Liver (tissue), 9 donors: ENCODE measurements around the gene TEX55. TPM values are rescaled to one million over a fixed set of nuclear protein-coding genes. Genes with fewer than 3 reads are reported as not detected.

ENCODE experiments used
- DNase-seq: peaks from one replicate; pipeline ENCODE4 v3.0.0-alpha.2; 2017; ENCODE audit warnings: low spot score
- H3K27ac ChIP-seq, 2 donors: one replicate each; pipeline ENCODE4 v1.7.0; 2013; ENCODE audit warnings: inconsistent platforms in 2 of 2, low read length in 2 of 2, control low read depth in 1 of 2, low read depth in 1 of 2, mild to moderate bottlenecking in 1 of 2
- H3K27me3 ChIP-seq, 4 donors: one replicate each; pipeline versions ENCODE4 v1.6.1 to v1.7.0; 2013; ENCODE audit warnings: low read length in 3 of 4, inconsistent platforms in 1 of 4, mild to moderate bottlenecking in 1 of 4, moderate library complexity in 1 of 4; ENCODE audit not compliant: control insufficient read depth in 4 of 4, insufficient read depth in 4 of 4
- H3K36me3 ChIP-seq, 4 donors: one replicate each; pipeline versions ENCODE4 v1.6.1 to v1.7.0; 2013; ENCODE audit warnings: low read length in 3 of 4, mild to moderate bottlenecking in 3 of 4, low read depth in 1 of 4, moderate library complexity in 1 of 4; ENCODE audit not compliant: control insufficient read depth in 4 of 4, insufficient read depth in 3 of 4
- H3K4me1 ChIP-seq, 4 donors: one replicate each; pipeline versions ENCODE4 v1.6.1 to v1.7.0; 2013; ENCODE audit warnings: low read length in 3 of 4, mild to moderate bottlenecking in 3 of 4, moderate library complexity in 1 of 4; ENCODE audit not compliant: control insufficient read depth in 4 of 4, insufficient read depth in 4 of 4
- H3K4me3 ChIP-seq, 3 donors: one replicate each; pipeline versions ENCODE4 v1.6.1 to v1.7.0; 2013; ENCODE audit warnings: low read length in 3 of 3, control low read depth in 1 of 3, low read depth in 1 of 3, mild to moderate bottlenecking in 1 of 3
- H3K9ac ChIP-seq, 2 donors: one replicate each; pipeline ENCODE4 v1.7.0; 2013; ENCODE audit warnings: low read length in 2 of 2, mild to moderate bottlenecking in 2 of 2, moderate library complexity in 2 of 2, control low read depth in 1 of 2, low read depth in 1 of 2
- H3K9me3 ChIP-seq, 4 donors: one replicate each; pipeline versions ENCODE4 v1.6.1 to v1.7.0; 2013; ENCODE audit warnings: low read length in 3 of 4; ENCODE audit not compliant: control insufficient read depth in 4 of 4
- ATF3 ChIP-seq: IDR thresholded peaks from 2 replicates; pipeline ENCODE4 v1.6.1; 2016; ENCODE audit warnings: antibody characterized with exemption
- CTCF ChIP-seq: fragments of 150-350 bp; IDR thresholded peaks from 2 replicates; pipeline ENCODE4 v1.5.1; 2017; ENCODE audit warnings: improper control_type of control experiment, low read depth, low read length; ENCODE audit not compliant: missing input control
- EGR1 ChIP-seq, 2 donors: IDR thresholded peaks; 2 replicates each; pipeline ENCODE4 v1.6.1; 2016 to 2018; ENCODE audit warnings: antibody characterized with exemption in 2 of 2, low read depth in 2 of 2
- FOXA1 ChIP-seq: IDR thresholded peaks from 2 replicates; pipeline ENCODE4 v1.6.1; 2016; ENCODE audit warnings: antibody characterized with exemption
- FOXA2 ChIP-seq: IDR thresholded peaks from 2 replicates; pipeline ENCODE4 v1.6.1; 2016; ENCODE audit warnings: antibody characterized with exemption
- GABPA ChIP-seq, 2 donors: IDR thresholded peaks in 1 of 2; conservative IDR thresholded peaks in 1 of 2; 2 replicates each; pipeline ENCODE4 v1.6.1; 2016; ENCODE audit warnings: antibody characterized with exemption in 2 of 2, mild to moderate bottlenecking in 1 of 2, moderate library complexity in 1 of 2
- HNF4A ChIP-seq, 2 donors: conservative IDR thresholded peaks; 2 replicates each; pipeline ENCODE4 v1.6.1; 2016; ENCODE audit warnings: antibody characterized with exemption in 2 of 2, mild to moderate bottlenecking in 2 of 2
- HNF4G ChIP-seq: IDR thresholded peaks from 2 replicates; pipeline ENCODE4 v1.6.1; 2016; ENCODE audit warnings: antibody characterized with exemption
- JUND ChIP-seq, 2 donors: IDR thresholded peaks; 2 replicates each; pipeline ENCODE4 v1.6.1; 2016; ENCODE audit warnings: antibody characterized with exemption in 2 of 2
- MAX ChIP-seq: IDR thresholded peaks from 2 replicates; pipeline ENCODE4 v1.6.1; 2016; ENCODE audit warnings: antibody characterized with exemption
- NR2F2 ChIP-seq: IDR thresholded peaks from 2 replicates; pipeline ENCODE4 v1.6.1; 2016; ENCODE audit warnings: antibody characterized with exemption
- RAD21 ChIP-seq, 2 donors: IDR thresholded peaks; 2 replicates each; pipeline ENCODE4 v1.6.1; 2016; ENCODE audit warnings: antibody characterized with exemption in 2 of 2, mild to moderate bottlenecking in 2 of 2
- REST ChIP-seq: IDR thresholded peaks from 2 replicates; pipeline ENCODE4 v1.6.1; 2016; ENCODE audit warnings: antibody characterized with exemption, mild to moderate bottlenecking
- RXRA ChIP-seq, 2 donors: IDR thresholded peaks; 2 replicates each; pipeline ENCODE4 v1.6.1; 2017 to 2018; ENCODE audit warnings: antibody characterized with exemption in 2 of 2, mild to moderate bottlenecking in 1 of 2
- SP1 ChIP-seq: IDR thresholded peaks from 2 replicates; pipeline ENCODE4 v1.6.1; 2018; ENCODE audit warnings: antibody characterized with exemption, mild to moderate bottlenecking
- TAF1 ChIP-seq: conservative IDR thresholded peaks from 2 replicates; pipeline ENCODE4 v1.6.1; 2016; ENCODE audit warnings: antibody characterized with exemption, mild to moderate bottlenecking
- YY1 ChIP-seq: IDR thresholded peaks from 2 replicates; pipeline ENCODE4 v1.6.1; 2016; ENCODE audit warnings: antibody characterized with exemption, mild to moderate bottlenecking
- ZBTB33 ChIP-seq: IDR thresholded peaks from 2 replicates; pipeline ENCODE4 v1.6.1; 2016; ENCODE audit warnings: antibody characterized with exemption
- WGBS: extraction: QIAGEN DNeasy Blood & Tissue Kit; methylation state at CpG from one replicate; pipeline ENCODE4 v1.1.7; 2013; 5-methylcytosine and 5-hydroxymethylcytosine counted together
- polyA plus RNA-seq, 2 donors: library from polyadenylated mRNA; stranded (reverse) in 1 of 2; unstranded in 1 of 2; fragments of 200-250 nt in 1 of 2; fragments of >200 nt in 1 of 2; fragmentation: Nextera tagmentation in 1 of 2; extraction: Ambion mirVana in 1 of 2; gene quantifications; one replicate each; pipeline versions ENCODE4 v1.2.1 to v1.2.3, GENCODE V29; 2013 to 2015
- total RNA-seq, 2 donors: library from RNA; depleted of rRNA; stranded (reverse); fragments of >200 nt; gene quantifications; one replicate each; pipeline ENCODE4 v1.2.3, GENCODE V29; 2014
- donor health status: healthy.
- donor health status: healthy.
- donor health status: healthy.
- donor health status: healthy.
- donor health status: healthy.

Gene TEX55
- total and polyA plus RNA-seq, 4 donors: not detected

GRCh38 chr3:119191800-119192199 is 45.8 kb downstream of the TEX55 start:
- Histone ChIP-seq H3K27ac (no peak overlapping the region), H3K9me3 (no peaks in the 10 kb centered on the region), H3K4me1 (no peaks in the 10 kb centered on the region), H3K36me3 (no peaks in the 10 kb centered on the region), H3K4me3 (no peak overlapping the region), H3K9ac (no peak overlapping the region), H3K27me3 (no peaks in the 10 kb centered on the region)
- DNase-seq: no peak
- 75% methylated on average over 1 of the region's 1 CpG for WGBS
- TF ChIP-seq SP1: no peak
- no peak for TF ChIP-seq GABPA (IDR thresholded peaks at IDR 0.05 in 1 of 2, conservative IDR thresholded peaks at IDR 0.05 in 1 of 2)
- TF ChIP-seq NR2F2: no peak
- no peak for TF ChIP-seq ZBTB33
- no peak for TF ChIP-seq JUND (IDR thresholded peaks at IDR 0.05)
- no peak for TF ChIP-seq ATF3
- no peak for TF ChIP-seq RAD21 (IDR thresholded peaks at IDR 0.05)
- no peak for TF ChIP-seq YY1
- no peak for TF ChIP-seq EGR1 (IDR thresholded peaks at IDR 0.05; ENCODE audit: low read depth in 2 of 2)
- no peak for TF ChIP-seq REST
- no peak for TF ChIP-seq MAX
- TF ChIP-seq HNF4A (conservative IDR thresholded peaks at IDR 0.05): no peak
- no peak for TF ChIP-seq FOXA2
- TF ChIP-seq RXRA (IDR thresholded peaks at IDR 0.05): no peak
- TF ChIP-seq FOXA1: no peak
- no peak for TF ChIP-seq CTCF
- no peak for TF ChIP-seq HNF4G
- TF ChIP-seq TAF1: no peak
